Measurements from ENCODE around the gene MRPS21. TPM values are rescaled to one million over a fixed set of nuclear protein-coding genes. Genes with fewer than 3 reads are reported as not detected.
"Not testable (repeated sequence)": the region's sequence is repeated elsewhere in the genome, so short reads cannot be mapped to it uniquely, and the experiment has no call there.

Gene MRPS21
- total RNA-seq, 4 donors from 2014 or later = 31.7 to 41.3 (median 38.7) TPM

GRCh38 chr1:150302338-150302737 lies 8.7 kb downstream of the MRPS21 start:
- 83 to 92% methylated on average over 6 of the region's 6 CpGs for WGBS, 2 donors

GRCh38 chr1:150302902-150303301 lies 9.2 kb downstream of the MRPS21 start:
- intact Hi-C loops (cut with DNase I) = no loop called here
- Histone ChIP-seq H3K4me3 (no peak overlapping the region), H3K9me3 (no peaks in the 10 kb centered on the region), H3K36me3 (peaks cover 0 to 97% (median 14%) of the 10 kb centered on the region in 3 donors), H3K27me3 (no peaks in the 10 kb centered on the region), H3K27ac (peak overlapping the region in 2 of 4 donors; percentile 44 to 68), H3K4me1 (peaks cover 0 to 4% (median 0%) of the 10 kb centered on the region in 3 donors)
- 71 to 79% methylated on average over 2 of the region's 2 CpGs for WGBS, 2 donors
- no peak for DNase-seq
- TF ChIP-seq CTCF (IDR thresholded peaks at IDR 0.05) = no peak
- no peak for TF ChIP-seq POLR2A (IDR thresholded peaks at IDR 0.05)

More at GRCh38 chr1:150302338-150302737, 8.7 kb downstream of the MRPS21 start:
- no peak for TF ChIP-seq CTCF (IDR thresholded peaks at IDR 0.05)
- TF ChIP-seq POLR2A (IDR thresholded peaks at IDR 0.05) = no peak
- H3K4me1 ChIP-seq = peaks cover 0 to 4% (median 0%) of the 10 kb centered on the region in 3 donors
- intact Hi-C loops (cut with DNase I) = no loop called here
- H3K4me3 ChIP-seq = no peak overlapping the region
- peaks cover 0 to 97% (median 14%) of the 10 kb centered on the region in 3 donors for H3K36me3 ChIP-seq
- H3K27me3 ChIP-seq = no peaks in the 10 kb centered on the region
- H3K27ac ChIP-seq = peak overlapping the region in 2 of 4 donors; percentile 44 to 68
- DNase-seq = no peak
- no peaks in the 10 kb centered on the region for H3K9me3 ChIP-seq

- 88 to 93% methylated on average over 9 of the region's 9 CpGs for WGBS, 2 donors
Measured at GRCh38 chr1:150308585-150308984, 14.9 kb downstream of the MRPS21 start.

GRCh38 chr1:150309758-150310508 lies 16.3 kb downstream of the MRPS21 start:
- DNase-seq = no peak
- 76 to 95% methylated on average over 3 to 6 of the region's 10 CpGs for WGBS, 2 donors
- H3K4me3 ChIP-seq = no peak overlapping the region
- H3K27me3 ChIP-seq = no peaks in the 10 kb centered on the region
- TF ChIP-seq POLR2A (IDR thresholded peaks at IDR 0.05) (no peak), CTCF (IDR thresholded peaks at IDR 0.05) (no peak)
- no peaks in the 10 kb centered on the region for H3K9me3 ChIP-seq
- H3K4me1 ChIP-seq = peaks cover 0 to 3% (median 0%) of the 10 kb centered on the region in 3 donors
- peaks cover 0 to 53% (median 0%) of the 10 kb centered on the region in 3 donors for H3K36me3 ChIP-seq
- H3K27ac ChIP-seq = no peak overlapping the region
- intact Hi-C loops (cut with DNase I) = no loop called here

More at GRCh38 chr1:150308585-150308984, 14.9 kb downstream of the MRPS21 start:
- H3K4me1 ChIP-seq; H3K27ac ChIP-seq; H3K9me3 ChIP-seq; H3K4me3 ChIP-seq; intact Hi-C loops (cut with DNase I); H3K27me3 ChIP-seq; DNase-seq: not testable (repeated sequence)
- peaks cover 0 to 64% (median 0%) of the 10 kb centered on the region in 3 donors for H3K36me3 ChIP-seq

GRCh38 chr1:150311762-150312161 lies 18.1 kb downstream of the MRPS21 start:
- peaks cover 0 to 3% (median 0%) of the 10 kb centered on the region in 3 donors for H3K4me1 ChIP-seq
- no peaks in the 10 kb centered on the region for H3K27me3 ChIP-seq
- peaks cover 0 to 35% (median 0%) of the 10 kb centered on the region in 3 donors for H3K36me3 ChIP-seq
- H3K27ac ChIP-seq = no peak overlapping the region
- no peak overlapping the region for H3K4me3 ChIP-seq
- 89 to 100% methylated on average over 2 of the region's 2 CpGs for WGBS, 2 donors
- intact Hi-C loops (cut with DNase I) = no loop called here
- TF ChIP-seq CTCF (IDR thresholded peaks at IDR 0.05) (no peak), POLR2A (IDR thresholded peaks at IDR 0.05) (no peak)
- no peak for DNase-seq
- H3K9me3 ChIP-seq = no peaks in the 10 kb centered on the region

- intact Hi-C loops (cut with DNase I); H3K9me3 ChIP-seq; H3K4me3 ChIP-seq; H3K4me1 ChIP-seq; DNase-seq; H3K36me3 ChIP-seq; H3K27me3 ChIP-seq; H3K27ac ChIP-seq: not testable (repeated sequence)
- 89 to 93% methylated on average over 4 of the region's 4 CpGs for WGBS, 2 donors
Measured at GRCh38 chr1:150314691-150315090, 21.0 kb downstream of the MRPS21 start.

Data from esophagus squamous epithelium (tissue), 5 donors.